Left ventricle myocardium inferior (tissue), 1 donor: ENCODE data around the gene NAAA. TPM values are rescaled to one million over a fixed set of nuclear protein-coding genes. Genes with fewer than 3 reads are reported as not detected.
A peak's percentile ranks its signal among the peaks of the same experiment; 100 is the strongest.
"Not testable (repeated sequence)": the region's sequence is repeated elsewhere in the genome, so short reads cannot be mapped to it uniquely, and the experiment has no call there.

Source experiments
- DNase-seq: peaks from one replicate; pipeline ENCODE4 v3.0.0-alpha.2; 2020
- H3K27ac ChIP-seq: fragments of 200-600 bp; replicated peaks from 2 replicates; pipeline ENCODE4 v1.8.0; 2021
- H3K27me3 ChIP-seq: fragments of 200-600 bp; 2 replicates; pipeline ENCODE4 v1.8.0; 2021; ENCODE audit warnings: low read depth
- H3K36me3 ChIP-seq: fragments of 200-600 bp; 2 replicates; pipeline ENCODE4 v1.8.0; 2021
- H3K4me1 ChIP-seq: fragments of 200-600 bp; 2 replicates; pipeline ENCODE4 v1.8.0; 2021
- H3K4me3 ChIP-seq: fragments of 200-600 bp; 2 replicates; pipeline ENCODE4 v1.8.0; 2021; ENCODE audit warnings: mild to moderate bottlenecking, moderate library complexity
- H3K9me3 ChIP-seq: fragments of 200-600 bp; replicated peaks from 2 replicates; pipeline ENCODE4 v1.8.0; 2021
- intact Hi-C: fragments of 100-400 bp; cut with micrococcal nuclease; formaldehyde crosslinking; loops from one replicate; pipeline ENCODE4 v1.11.0; 2022
- total RNA-seq: library from RNA; stranded (reverse); fragmentation: NEBNext Ultra II Directional; extraction: Animal tissue kit (Norgen Biotek cat#: 25700); gene quantifications from one replicate; pipeline ENCODE4 v1.2.1, GENCODE V29; 2021
- TF ChIP-seq, protein P1 (sequence below): fragments of 200-600 bp; IDR thresholded peaks from 2 replicates; pipeline ENCODE4 v1.8.0; 2021; ENCODE audit warnings: antibody characterized with exemption, mild to moderate bottlenecking, borderline replicate concordance
- donor health status: DM: no; HTN: yes; CAD: no; lungs with severe emphysema.

NAAA gene
- total RNA-seq, 1 donor from 2014 or later, result 12.9 TPM

GRCh38 chr4:75950213-75950815 lies 9.5 kb upstream of the NAAA start:
- intact Hi-C loops, result no loop called here
- H3K36me3 ChIP-seq, result peaks cover 87% of the 10 kb centered on the region

GRCh38 chr4:75948822-75949444 lies 8.1 kb upstream of the NAAA start:
- DNase-seq, result no peak
- TF ChIP-seq, protein P1, sequence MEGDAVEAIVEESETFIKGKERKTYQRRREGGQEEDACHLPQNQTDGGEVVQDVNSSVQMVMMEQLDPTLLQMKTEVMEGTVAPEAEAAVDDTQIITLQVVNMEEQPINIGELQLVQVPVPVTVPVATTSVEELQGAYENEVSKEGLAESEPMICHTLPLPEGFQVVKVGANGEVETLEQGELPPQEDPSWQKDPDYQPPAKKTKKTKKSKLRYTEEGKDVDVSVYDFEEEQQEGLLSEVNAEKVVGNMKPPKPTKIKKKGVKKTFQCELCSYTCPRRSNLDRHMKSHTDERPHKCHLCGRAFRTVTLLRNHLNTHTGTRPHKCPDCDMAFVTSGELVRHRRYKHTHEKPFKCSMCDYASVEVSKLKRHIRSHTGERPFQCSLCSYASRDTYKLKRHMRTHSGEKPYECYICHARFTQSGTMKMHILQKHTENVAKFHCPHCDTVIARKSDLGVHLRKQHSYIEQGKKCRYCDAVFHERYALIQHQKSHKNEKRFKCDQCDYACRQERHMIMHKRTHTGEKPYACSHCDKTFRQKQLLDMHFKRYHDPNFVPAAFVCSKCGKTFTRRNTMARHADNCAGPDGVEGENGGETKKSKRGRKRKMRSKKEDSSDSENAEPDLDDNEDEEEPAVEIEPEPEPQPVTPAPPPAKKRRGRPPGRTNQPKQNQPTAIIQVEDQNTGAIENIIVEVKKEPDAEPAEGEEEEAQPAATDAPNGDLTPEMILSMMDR, result no peak
- no peaks in the 10 kb centered on the region for H3K27me3 ChIP-seq
- peaks cover 74% of the 10 kb centered on the region for H3K36me3 ChIP-seq
- H3K4me1 ChIP-seq, result no peaks in the 10 kb centered on the region
- no peak overlapping the region for H3K4me3 ChIP-seq
- intact Hi-C loops, result no loop called here
- no peaks in the 10 kb centered on the region for H3K9me3 ChIP-seq
- no peak overlapping the region for H3K27ac ChIP-seq

More at GRCh38 chr4:75950213-75950815, 9.5 kb upstream of the NAAA start:
- DNase-seq, result no peak
- Histone ChIP-seq H3K9me3 (no peaks in the 10 kb centered on the region), H3K27me3 (no peaks in the 10 kb centered on the region), H3K4me3 (no peak overlapping the region), H3K4me1 (no peaks in the 10 kb centered on the region), H3K27ac (no peak overlapping the region)
- TF ChIP-seq, protein P1, result no peak

- H3K4me3 ChIP-seq, result peak overlapping the region; percentile 85
- peaks cover 23% of the 10 kb centered on the region for H3K4me1 ChIP-seq
- DNase-seq, result peak; percentile 80
- H3K27ac ChIP-seq, result peak overlapping the region; percentile 78
- no peaks in the 10 kb centered on the region for H3K9me3 ChIP-seq
- intact Hi-C loops, result no loop called here
- H3K27me3 ChIP-seq, result no peaks in the 10 kb centered on the region
- TF ChIP-seq, protein P1, result no peak
- H3K36me3 ChIP-seq, result peaks cover 6% of the 10 kb centered on the region
Observed at GRCh38 chr4:75939890-75940691, 722 bp downstream of the NAAA start.

- H3K36me3 ChIP-seq, result peaks cover 29% of the 10 kb centered on the region
- intact Hi-C loops, result no loop called here
- TF ChIP-seq, protein P1, result no peak
Observed at GRCh38 chr4:75935628-75936027, 5.2 kb downstream of the NAAA start.

DNA sequence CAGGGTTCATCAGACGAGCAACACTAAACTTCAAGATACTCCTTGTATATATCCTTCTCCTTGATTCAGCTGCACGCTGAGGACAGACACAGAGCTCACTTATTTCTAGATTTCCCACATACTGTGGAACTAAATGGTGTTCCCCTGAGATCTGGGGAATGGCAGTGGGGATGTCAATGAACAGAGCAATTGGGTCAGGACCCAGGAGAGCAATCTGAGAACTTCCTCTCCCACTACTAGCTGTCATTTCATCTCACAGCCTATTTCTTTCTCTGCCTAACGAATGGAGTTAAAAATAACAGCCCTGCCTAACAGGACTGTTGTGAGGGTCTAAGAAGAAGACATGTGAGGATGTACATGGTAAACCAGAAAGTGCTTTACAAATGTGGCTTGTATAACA lies 10.7 kb downstream of the NAAA start:
- TF ChIP-seq, protein P1, result no peak
- no peak overlapping the region for H3K4me3 ChIP-seq
- DNase-seq, result no peak
- H3K27ac ChIP-seq, result no peak overlapping the region
- no peaks in the 10 kb centered on the region for H3K9me3 ChIP-seq
- intact Hi-C loops, result no loop called here
- H3K27me3 ChIP-seq, result no peaks in the 10 kb centered on the region
- peaks cover 35% of the 10 kb centered on the region for H3K36me3 ChIP-seq
- no peaks in the 10 kb centered on the region for H3K4me1 ChIP-seq

More at GRCh38 chr4:75935628-75936027, 5.2 kb downstream of the NAAA start:
- no peak overlapping the region for H3K27ac ChIP-seq
- H3K9me3 ChIP-seq, result no peaks in the 10 kb centered on the region
- DNase-seq, result no peak
- no peak overlapping the region for H3K4me3 ChIP-seq
- H3K27me3 ChIP-seq, result no peaks in the 10 kb centered on the region
- H3K4me1 ChIP-seq, result peaks cover 16% of the 10 kb centered on the region

- DNase-seq, intact Hi-C loops, H3K27me3 ChIP-seq, H3K27ac ChIP-seq, H3K4me1 ChIP-seq, H3K9me3 ChIP-seq, H3K4me3 ChIP-seq: not testable (repeated sequence)
- H3K36me3 ChIP-seq, result peaks cover 44% of the 10 kb centered on the region
Observed at GRCh38 chr4:75924916-75925315, 15.9 kb downstream of the NAAA start.
